HG03175 (cell line): ENCODE measurements around the gene SCN1A.
A peak's percentile ranks its signal among the peaks of the same experiment; 100 is the strongest.
"Not testable (repeated sequence)": the region's sequence is repeated elsewhere in the genome, so short reads cannot be mapped to it uniquely, and the experiment has no call there.

Experiments used
- ATAC-seq: cut with Tn5 transposase; IDR thresholded peaks from one replicate; pipeline ENCODE4 v1.9.1; 2021; ENCODE audit warnings: mild to moderate bottlenecking, moderate library complexity; ENCODE audit not compliant: unreplicated experiment

The SCN1A gene

GRCh38 chr2:166127217-166128155, at the start of gene SCN1A:
SCN1A (minus strand) TSS chr2:166128020; CDS start chr2:166073621, 54,399 bp downstream.
- no peak for ATAC-seq

GRCh38 chr2:166173263-166173662, 45.4 kb upstream of the SCN1A start:
- no peak for ATAC-seq

GRCh38 chr2:166171216-166171615, 43.4 kb upstream of the SCN1A start:
- ATAC-seq = no peak

- peak; percentile 62 for ATAC-seq
Observed at GRCh38 chr2:166170356-166170755, 42.5 kb upstream of the SCN1A start.

- no peak for ATAC-seq
Observed at GRCh38 chr2:166167449-166167848, 39.6 kb upstream of the SCN1A start.

- ATAC-seq = no peak
Observed at GRCh38 chr2:166163775-166164174, 36.0 kb upstream of the SCN1A start.

- no peak for ATAC-seq
Observed at GRCh38 chr2:166158546-166158945, 30.7 kb upstream of the SCN1A start.

GRCh38 chr2:166157578-166157977, 29.8 kb upstream of the SCN1A start:
- ATAC-seq = no peak

- ATAC-seq = no peak
Observed at GRCh38 chr2:166156985-166157490, 29.2 kb upstream of the SCN1A start.

- no peak for ATAC-seq
Observed at GRCh38 chr2:166155589-166155988, 27.8 kb upstream of the SCN1A start.

GRCh38 chr2:166154685-166155338, 27.0 kb upstream of the SCN1A start:
- no peak for ATAC-seq

GRCh38 chr2:166152064-166152463, 24.2 kb upstream of the SCN1A start:
- no peak for ATAC-seq

GRCh38 chr2:166148500-166149400, 20.9 kb upstream of the SCN1A start:
- no peak for ATAC-seq

GRCh38 chr2:166147883-166148282, 20.1 kb upstream of the SCN1A start:
- no peak for ATAC-seq

GRCh38 chr2:166144071-166144470, 16.3 kb upstream of the SCN1A start:
- ATAC-seq = no peak

- no peak for ATAC-seq
Observed at GRCh38 chr2:166140932-166141331, 13.1 kb upstream of the SCN1A start.

- ATAC-seq = no peak
Observed at GRCh38 chr2:166140475-166140874, 12.7 kb upstream of the SCN1A start.

- ATAC-seq = not testable (repeated sequence)
Observed at GRCh38 chr2:166139479-166139878, 11.7 kb upstream of the SCN1A start.

- ATAC-seq = no peak
Observed at GRCh38 chr2:166138667-166139066, 10.8 kb upstream of the SCN1A start.

- no peak for ATAC-seq
Observed at GRCh38 chr2:166138144-166138543, 10.3 kb upstream of the SCN1A start.

GRCh38 chr2:166137331-166137730, 9.5 kb upstream of the SCN1A start:
- no peak for ATAC-seq
